IPS DF 19.7 (cell line): ENCODE measurements around the gene TBC1D5.
"Not testable (repeated sequence)": the region's sequence is repeated elsewhere in the genome, so short reads cannot be mapped to it uniquely, and the experiment has no call there.

Source experiments
- DNase-seq: peaks from one replicate; pipeline ENCODE4 v3.0.0-alpha.2; 2013; ENCODE audit warnings: low read depth, low spot score

TBC1D5 gene

DNA sequence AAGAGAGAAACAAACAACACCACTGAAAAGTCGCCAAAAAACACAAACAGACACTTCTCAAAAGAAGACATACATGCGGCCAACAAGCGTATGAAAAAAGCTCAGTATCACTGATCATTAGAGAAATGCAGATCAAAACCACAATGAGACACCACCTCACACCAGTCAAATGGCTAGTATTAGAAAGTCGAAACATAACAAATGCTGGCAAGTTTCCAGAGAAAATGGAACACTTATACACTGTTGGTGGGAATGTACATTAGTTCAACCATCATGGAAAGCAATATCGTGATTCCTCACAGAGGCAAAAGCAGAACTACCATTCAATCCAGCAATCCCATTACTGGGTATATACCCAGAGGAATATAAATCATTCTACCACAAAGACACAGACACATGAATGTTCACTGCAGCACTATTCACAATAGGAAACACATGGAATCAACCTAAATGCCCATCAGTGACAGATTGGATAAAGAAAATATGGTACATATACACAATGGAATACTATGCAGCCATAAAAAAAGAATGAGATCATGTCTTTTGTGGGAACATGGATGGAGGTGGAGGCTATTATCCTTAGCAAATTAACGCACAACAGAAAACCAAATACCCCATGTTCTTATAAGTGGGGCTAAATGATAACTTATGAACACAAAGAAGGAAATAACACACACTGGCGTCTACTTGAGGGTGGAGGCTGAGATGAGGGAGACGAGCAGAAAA lies 93.6 kb downstream of the TBC1D5 start:
- DNase-seq = not testable (repeated sequence)

DNA sequence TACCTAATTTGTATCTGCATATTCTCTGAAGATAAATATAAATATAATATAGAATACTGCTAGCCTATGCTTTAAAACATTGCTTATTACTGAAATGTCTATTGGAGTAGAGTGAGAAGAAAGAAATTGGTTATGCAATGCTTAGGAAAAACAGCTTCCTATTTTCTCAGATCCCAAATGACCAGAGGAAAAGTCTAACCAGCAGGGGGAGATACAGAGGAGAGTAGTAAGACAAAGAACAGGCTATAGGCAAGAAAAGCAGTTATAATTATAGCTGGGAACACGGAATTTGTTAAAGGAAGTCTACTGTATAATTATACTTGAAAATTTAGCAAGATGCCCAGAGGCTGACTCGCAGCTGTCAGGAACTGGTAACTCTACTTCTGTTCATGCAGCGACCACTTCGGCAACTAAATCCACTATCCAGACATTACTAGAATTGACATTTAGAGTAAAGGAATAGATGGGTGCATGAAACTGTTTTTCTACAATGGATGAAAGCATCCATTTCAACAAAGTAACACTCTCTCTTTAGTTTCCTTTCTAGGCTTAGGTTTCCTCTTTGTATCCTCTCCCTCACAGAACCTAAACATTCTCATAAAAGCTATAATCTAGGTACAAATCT lies 97.2 kb downstream of the TBC1D5 start:
- no peak for DNase-seq

DNA sequence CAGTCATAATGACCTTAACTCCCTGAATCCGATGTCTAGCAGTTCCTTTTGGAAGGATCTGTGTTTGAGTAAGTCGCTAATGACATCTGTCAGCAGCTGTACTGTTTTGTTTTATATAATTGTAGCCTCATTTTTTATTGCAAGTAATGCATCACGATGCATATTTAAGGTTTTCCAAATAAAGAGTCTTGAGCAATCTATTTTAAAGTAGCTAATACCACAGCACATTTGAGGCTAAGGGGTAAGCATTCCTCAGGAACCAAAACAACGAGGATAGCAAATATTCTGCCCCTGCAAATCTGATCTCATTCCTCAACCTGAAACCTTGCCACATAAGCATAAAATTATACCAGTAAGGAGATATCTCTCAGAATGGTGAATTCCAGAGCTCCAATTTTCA lies 98.7 kb downstream of the TBC1D5 start:
- no peak for DNase-seq

DNA sequence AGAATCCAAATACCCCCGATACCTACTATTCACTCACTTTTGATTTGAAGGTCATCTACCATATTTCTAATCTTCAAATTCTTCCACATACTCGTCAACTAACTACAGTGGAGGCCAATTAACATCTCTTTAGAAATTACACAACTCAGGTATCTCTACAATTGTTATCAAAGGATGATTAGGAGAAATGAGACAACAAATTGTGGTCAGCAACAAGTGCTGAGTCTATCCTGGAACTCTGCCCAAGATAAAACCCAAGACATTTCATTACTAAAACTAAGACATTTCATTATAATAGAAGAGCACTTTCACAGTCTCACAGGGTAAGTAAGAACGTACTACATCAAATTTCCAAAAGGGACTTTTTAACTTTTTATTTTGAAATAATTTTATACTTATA lies 100.0 kb downstream of the TBC1D5 start:
- no peak for DNase-seq

DNA sequence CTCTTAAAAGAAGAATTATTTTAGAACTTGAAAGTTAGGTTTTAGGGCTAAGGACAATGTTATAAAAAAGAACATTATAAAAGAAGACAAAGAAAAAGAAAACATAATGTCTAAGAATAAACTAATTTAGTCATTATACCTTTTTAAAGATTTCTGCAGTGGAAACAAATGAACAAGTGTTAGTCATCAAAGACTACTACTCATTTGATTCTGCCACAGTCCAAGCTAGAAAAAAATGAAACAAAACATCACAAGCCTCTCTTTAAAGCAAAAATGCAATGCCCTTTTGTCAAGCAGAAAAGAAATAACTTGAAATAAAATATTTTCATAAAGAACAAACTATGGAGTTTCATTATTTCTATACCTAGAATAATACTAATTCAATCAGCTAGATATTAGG lies 102.0 kb downstream of the TBC1D5 start:
- no peak for DNase-seq

DNA sequence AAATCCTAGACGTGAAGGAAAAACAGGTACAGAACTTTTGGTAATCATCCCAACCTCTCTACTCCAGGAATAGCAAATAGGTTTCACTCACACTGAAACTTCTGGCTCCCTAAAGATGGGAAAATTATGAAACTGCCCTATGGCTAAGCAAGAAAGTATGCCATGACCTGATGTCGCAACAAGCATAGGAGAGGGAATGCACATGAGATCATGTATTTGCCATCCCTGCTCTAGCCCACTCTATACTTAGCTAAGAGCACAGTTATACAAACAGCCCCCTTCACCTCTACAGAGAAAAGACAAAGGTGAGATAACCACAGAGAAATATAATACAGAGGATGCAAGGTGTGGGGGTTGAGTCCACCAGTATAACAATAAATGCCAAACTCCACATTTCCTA lies 102.7 kb downstream of the TBC1D5 start:
- no peak for DNase-seq

DNA sequence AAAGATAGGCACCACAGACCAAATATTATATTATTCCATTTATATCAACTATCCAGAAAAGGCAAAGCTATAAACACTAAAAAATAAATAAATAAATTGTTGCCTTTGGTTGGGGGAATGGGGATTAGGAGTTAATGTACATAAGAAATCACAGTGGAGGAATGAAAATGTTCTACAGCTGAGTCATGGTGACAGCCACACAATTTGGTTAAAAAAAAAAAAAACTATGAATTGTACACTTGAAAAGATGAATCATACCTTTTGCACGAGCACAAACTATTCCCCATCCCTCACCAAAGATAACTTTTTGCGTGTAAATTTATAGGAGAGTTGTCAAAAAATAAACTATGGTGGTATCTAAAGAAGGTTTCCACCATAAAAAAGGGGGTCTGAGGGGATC lies 103.2 kb downstream of the TBC1D5 start:
- DNase-seq = no peak

DNA sequence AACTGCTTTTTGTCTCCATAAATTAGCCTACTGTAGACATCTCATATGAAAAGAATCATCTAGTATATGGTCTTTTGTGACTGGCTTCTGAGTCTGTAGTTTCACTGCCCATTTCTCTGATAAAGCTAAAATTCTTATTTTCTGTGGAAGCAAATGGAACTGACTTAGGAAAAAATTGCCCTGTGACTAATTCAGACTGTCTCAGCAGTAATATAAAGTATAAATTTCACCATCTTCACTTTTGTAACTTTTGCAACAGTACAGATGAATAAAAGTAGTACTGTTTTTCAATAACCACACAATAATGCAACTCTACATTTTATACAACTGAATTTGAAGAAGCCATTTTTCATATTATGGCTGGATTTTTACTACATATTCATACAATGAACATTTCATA lies 104.1 kb downstream of the TBC1D5 start:
- no peak for DNase-seq

DNA sequence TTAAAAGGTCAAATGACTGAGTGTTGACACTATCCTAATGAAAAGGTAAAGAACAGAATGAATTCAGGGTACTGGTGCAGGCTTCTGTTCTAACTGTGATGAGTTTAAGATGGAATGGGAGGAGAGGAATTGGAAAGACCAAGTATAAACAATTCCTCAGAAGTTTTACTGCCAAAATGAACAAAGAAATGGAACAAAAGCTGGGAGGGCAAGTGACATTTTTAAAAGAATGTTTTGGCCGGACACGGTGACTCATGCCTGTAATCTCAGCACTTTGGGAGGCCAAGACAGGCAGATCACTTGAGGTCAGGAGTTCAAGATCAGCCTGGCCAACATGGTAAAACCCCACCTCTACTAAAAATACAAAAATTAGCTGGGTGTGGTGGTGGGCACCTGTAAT lies 106.8 kb downstream of the TBC1D5 start:
- DNase-seq = not testable (repeated sequence)

DNA sequence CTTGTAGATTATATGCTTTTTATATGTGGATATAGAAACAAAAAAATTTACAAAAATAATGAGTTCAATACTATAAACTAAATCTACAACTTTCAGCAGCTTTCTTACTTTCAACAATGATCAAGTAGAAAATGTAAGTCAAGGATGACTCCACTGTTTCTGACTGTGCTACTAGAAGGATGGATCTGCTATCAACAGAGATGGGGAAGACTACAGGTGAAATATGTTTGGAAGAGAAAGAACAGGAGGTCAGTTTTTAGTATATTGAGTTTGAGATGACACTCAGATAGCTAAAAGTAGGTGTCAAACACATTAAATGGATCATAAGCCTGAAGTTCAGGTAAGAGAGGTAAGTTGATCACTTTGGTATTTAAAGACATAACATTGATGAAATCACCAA lies 107.5 kb downstream of the TBC1D5 start:
- no peak for DNase-seq

DNA sequence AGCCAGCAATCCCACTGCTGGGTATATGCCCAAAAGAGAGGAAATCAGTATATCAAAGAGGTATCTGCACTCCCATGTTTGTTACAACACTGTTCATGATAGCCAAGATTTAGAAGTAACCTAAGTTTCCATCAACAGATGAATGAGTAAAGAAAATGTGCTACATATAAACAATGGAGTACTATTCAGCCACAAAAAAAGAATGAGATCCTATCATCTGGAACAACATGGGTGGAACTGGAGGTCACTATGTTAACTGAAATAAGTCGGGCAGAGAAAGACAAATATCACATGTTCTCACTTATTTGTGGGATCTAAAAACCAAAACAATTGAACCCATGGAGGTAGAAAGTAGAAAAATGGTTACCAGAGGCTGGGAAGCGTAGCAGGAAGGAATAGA lies 108.2 kb downstream of the TBC1D5 start:
- no peak for DNase-seq

DNA sequence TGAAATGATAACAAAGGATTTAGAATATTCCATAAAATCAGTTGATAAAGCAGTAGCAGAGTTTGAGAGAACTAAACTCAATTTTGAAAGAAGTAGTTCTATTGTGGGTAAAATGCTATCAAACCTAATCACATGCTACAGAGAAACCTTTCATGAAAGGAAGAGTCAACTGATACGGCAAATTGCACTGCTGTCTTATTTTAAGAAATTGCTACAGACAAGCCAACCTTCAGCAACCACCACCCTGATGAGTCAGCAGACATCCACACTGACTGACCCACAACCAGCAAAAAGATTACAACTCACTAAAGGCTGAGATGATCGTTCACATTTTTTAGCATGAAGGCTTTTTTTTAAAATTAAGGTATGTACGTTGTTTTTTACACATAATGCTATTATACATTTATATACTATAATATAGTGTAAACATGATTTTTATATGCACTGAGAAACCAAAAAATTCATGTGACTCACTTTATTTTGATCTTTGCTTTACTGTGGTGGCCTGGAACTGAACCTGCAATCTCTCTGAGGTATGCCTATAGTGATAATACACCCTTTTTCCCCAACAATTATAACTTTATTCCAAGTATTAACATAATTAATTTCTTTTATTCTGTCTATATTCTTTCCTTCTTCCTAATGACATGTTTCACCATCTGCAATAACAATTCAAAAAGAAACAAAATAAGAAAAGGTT lies 109.9 kb downstream of the TBC1D5 start:
- no peak for DNase-seq

DNA sequence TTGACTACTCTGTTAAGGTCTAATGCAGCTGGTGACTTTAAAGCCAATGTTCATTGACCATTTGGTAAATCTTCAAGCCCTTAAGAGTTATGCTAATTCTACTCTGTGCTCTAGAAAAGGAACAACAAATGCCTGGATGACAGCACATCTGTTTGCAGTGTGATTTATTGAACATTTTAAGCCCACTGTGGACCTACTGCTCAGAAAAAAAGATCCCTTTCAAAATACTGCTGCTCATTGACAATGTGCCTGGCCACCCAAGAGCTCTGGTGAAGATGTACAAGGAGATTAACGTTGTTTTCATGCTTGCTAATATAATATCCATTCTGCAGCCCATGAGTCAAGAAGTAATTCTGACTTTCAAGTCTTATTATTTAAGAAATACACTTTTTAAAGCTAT lies 110.8 kb downstream of the TBC1D5 start:
- no peak for DNase-seq

DNA sequence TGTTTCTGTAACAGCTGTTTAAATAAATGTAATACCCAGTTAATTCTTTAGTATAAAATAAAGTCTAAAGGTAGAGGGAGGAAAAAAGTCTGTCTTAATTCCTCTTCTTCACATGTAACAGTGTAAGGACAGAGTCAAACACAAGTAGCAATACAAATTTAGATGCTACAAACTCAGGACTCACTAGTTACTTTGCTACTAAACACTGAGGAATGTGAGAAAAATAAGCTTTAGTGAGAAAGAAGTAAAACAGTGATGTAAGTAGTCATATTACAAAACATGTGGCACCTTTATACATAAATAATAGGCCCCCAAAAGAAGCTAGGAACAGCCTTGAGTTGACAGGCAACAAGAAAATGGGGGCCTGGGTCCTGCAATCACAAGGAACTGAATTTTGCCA lies 113.0 kb downstream of the TBC1D5 start:
- no peak for DNase-seq

DNA sequence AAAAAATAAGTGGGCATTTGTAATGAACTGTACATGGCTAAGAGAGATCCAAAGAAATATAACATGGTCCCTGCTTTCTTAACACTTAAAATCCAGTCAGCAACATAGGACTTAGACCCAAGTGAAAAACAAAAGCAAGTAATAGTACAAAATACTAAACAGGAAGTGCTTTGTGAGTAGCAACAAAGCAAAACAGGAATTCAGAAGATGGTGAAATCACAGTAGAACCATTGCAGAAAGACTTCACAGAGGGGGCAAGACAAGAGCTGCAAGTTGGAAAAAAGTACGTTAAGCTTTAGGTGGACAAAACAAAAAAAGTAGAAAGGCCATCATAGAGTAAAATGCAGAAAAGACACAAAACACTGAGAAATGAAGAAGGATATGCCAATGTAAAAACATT lies 116.0 kb downstream of the TBC1D5 start:
- DNase-seq = no peak

DNA sequence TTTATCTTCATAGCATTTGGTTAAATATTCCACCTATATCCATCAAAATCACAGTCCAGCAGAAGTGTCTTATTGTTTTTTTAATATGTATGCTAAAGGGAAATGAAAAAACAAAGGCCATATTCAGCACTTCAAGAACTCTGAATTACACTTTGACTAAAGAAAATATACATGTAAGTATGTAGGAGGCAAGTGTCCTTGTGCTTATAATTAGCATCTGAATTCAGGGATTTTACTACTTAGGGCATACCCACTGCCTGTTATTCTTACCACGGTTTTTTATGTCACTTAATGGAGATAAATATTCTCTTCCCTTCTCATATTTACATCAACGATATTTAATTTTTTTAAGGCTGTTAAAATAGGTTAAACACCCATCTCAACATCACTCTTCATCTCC lies 117.3 kb downstream of the TBC1D5 start:
- no peak for DNase-seq

DNA sequence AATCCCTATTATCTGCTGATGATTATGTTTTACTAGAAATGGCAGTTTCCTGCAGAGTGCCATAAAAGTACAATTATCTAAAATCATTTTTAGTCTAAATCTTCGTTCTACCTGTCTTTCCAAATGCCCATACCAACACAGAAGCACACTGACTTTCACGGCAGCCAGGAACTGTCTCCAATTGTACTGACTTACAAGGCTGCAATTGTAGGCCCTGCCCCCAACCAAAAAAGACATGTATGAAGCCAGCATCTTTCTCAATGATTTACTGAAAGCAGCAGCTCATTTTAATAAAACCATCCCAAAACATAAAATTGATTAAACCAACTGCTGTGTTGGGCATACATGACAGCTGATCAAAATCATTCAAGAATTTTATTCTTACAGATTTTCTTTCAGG lies 119.0 kb downstream of the TBC1D5 start:
- no peak for DNase-seq

DNA sequence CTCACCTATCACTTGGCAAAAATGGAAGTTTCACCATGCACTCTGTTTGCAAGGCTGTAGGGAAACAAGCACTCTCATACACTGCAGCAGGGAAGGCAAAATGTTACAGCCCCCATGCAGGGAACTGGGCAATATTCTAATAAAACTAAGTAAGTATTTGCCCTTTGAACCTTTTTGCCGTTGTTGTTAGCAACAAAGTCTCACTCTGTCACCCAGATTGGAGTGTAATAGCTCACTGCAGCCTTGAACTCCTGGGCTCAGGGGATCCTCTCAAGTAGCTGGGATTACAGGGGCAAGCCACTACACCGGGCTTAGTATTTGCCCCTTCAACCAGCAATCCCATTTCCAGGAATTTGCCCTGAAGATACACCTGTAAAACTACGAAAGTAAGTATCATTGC lies 122.5 kb downstream of the TBC1D5 start:
- no peak for DNase-seq

DNA sequence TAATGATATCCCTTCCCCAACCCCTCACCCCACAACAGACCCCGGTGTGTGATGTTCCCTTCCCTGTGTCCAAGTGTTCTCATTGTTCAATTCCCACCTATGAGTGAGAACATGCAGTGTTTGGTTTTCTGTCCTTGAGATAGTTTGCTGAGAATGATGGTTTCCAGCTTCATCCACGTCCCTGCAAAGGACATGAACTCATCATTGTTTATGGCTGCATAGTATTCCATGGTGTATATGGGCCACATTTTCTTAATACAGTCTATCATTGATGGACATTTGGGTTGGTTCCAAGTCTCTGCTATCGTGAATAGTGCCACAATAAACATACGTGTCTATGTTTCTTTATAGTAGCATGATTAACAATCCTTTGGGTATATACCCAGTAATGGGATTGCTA lies 129.4 kb downstream of the TBC1D5 start:
- not testable (repeated sequence) for DNase-seq

DNA sequence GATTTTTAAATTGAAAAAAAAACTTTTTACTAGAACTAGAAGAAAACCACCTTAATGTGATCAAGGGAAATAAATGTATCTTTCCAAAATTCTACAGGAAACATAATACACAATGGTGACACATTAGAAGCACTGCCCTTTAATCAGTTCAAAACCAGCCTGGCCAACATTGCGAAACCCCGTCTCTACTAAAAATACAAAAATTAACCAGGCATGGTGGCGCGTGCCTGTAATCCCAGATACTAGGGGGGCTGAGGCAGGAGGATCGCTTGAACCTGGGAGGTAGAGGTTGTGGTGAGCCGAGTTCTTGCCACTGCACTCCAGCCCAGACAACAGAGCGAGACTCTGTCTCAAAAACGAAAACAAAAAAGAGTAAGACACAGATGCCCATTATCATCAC lies 134.5 kb downstream of the TBC1D5 start:
- DNase-seq = no peak

DNA sequence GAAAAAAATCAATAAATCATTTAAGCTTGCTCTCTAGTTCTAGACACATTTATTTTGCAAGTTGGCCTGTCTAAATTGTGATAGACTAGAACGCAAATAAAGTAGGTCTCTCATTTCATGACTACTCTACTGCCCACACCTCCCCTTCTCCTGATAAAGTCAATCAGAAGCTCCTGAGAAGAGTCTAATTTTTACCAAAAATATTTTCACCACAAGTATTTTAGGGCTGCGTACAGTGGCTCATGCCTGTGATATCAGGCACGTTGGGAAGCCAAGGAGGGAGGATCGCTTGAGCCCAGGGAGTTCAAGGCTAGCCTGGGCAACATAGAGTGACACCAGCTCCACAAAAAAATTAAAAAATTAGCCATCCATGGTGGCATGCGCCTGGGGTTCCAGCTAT lies 136.5 kb downstream of the TBC1D5 start:
- no peak for DNase-seq

DNA sequence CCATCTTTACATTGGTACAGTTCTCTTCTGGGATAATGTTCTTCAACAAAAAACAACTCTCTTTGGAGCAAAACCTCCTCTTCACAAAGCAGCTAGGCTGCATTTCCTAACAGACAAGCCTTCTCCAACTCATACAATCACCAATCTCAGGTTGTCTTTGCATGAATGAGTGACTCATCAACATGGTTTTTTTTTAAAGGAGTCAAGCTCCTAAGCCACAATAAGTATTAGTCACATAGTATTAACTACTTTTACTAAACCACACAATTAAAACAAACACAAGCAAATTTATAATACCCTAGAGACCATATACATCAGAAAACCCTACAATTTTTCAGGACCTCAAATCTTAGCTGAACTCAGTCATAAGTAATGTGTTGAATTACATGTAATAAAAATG lies 137.4 kb downstream of the TBC1D5 start:
- no peak for DNase-seq

DNA sequence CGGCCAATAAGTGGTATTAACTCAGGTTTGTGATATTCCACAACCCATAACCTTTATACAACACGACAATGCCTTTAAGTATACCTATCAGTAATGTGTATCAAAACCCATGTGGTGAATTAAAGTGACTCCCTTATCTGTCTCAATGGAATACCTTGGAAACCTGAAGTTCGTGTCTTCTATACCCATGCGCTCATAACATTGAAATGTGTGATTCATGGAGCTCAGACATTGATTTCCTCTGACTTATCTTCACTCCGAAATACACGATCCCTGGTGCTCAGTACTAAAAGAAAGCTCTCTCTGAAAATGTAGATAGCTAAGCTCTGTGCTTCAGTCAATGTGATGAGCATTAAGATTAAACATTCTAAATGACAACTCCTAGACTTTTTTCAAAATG lies 140.3 kb downstream of the TBC1D5 start:
- DNase-seq = no peak
